ENCODE measurements around the gene PADI2. TPM values are rescaled to one million over a fixed set of nuclear protein-coding genes. Genes with fewer than 3 reads are reported as not detected.

The PADI2 gene
- total RNA-seq, 4 donors from 2014 or later = 156 to 176 (median 171) TPM

DNA sequence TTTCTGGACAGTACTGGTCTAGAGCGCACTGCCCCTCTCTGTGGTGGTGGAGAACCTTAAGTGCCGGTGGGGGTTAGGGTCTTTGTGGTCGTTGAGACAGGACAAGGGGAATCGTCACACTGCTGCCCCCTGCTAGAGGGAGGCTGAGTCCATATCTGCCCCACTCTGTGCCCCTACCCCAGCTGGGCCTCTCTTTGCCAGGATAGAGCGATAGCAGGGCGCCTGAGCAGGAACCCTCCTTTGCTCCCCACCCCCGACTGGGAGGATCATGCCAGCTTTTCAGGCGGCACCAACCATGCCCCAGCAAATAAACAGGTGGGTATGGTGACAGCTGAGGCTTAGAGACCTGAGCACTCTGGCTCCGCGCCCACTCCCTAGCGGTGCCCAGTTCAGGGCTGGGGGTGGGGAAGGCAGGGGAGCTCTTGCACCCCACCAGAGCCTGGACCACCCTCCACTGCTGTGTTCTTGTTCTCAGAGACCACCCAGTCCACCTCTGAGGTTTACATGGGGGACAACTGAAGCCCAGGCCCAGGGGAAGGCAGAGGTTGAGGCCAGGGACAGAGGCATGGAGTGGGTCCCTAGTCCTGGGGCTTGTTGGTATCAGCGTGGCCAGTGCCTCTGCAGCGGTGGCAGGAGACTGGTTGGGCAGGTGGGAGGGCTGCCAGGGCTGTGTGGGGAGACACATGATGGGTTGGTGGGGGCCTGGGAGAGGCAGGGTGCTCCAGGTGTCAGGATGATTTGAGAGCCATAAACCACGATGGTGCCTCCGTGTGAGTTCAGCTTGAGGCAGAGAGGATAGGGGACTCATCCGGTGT is 1.6 kb downstream of the PADI2 start:
- Histone ChIP-seq H3K9me3 (no peaks in the 10 kb centered on the region), H3K27ac (peak overlapping the region; percentile 94 to 98 (median 96)), H3K27me3 (no peaks in the 10 kb centered on the region), H3K4me3 (peak overlapping the region; percentile 60 to 77 (median 64)), H3K4me1 (peaks cover 71 to 80% of the 10 kb centered on the region in 2 donors), H3K36me3 (no peaks in the 10 kb centered on the region)
- intact Hi-C loops (cut with DNase I; ENCODE audit: low total_unique reads) = loop anchor here (10.0 kb wide), 1 partner anchor 1103 kb away; the partner anchor contains the start of gene HSPB7
- TF ChIP-seq, protein P1, sequence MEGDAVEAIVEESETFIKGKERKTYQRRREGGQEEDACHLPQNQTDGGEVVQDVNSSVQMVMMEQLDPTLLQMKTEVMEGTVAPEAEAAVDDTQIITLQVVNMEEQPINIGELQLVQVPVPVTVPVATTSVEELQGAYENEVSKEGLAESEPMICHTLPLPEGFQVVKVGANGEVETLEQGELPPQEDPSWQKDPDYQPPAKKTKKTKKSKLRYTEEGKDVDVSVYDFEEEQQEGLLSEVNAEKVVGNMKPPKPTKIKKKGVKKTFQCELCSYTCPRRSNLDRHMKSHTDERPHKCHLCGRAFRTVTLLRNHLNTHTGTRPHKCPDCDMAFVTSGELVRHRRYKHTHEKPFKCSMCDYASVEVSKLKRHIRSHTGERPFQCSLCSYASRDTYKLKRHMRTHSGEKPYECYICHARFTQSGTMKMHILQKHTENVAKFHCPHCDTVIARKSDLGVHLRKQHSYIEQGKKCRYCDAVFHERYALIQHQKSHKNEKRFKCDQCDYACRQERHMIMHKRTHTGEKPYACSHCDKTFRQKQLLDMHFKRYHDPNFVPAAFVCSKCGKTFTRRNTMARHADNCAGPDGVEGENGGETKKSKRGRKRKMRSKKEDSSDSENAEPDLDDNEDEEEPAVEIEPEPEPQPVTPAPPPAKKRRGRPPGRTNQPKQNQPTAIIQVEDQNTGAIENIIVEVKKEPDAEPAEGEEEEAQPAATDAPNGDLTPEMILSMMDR (IDR thresholded peaks at IDR 0.05 in 4 of 5, conservative IDR thresholded peaks at IDR 0.05 in 1 of 5) = no peak
- TF ChIP-seq POLR2A (IDR thresholded peaks at IDR 0.05) = peak; percentile 46 to 61
- ATAC-seq (peak; percentile 50 to 53), DNase-seq (peak; percentile 81 to 91)
- in situ Hi-C loops (cut with MboI; ENCODE audit: low sequenced_read_pairs in 4 of 4) = no loop called here

DNA sequence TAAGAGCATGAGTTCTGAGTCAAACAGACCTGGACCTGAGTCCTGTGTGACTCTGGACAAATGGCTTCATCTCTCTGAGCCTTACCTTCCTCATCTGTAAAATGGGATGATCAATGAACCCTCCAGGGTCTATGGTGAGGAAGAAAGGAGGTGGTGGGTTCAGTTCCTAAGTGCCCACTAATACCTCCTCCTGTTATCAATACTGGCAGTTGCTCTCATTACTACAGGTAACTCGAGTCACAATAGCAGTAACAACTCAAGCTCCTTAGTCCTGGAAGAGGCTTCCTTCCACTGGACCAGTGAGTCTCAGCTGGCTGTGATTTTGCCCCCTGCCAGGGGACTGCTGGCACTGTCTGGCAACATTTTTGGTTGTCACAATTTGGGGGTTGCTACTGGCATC is 2.6 kb downstream of the PADI2 start:
- Histone ChIP-seq H3K4me3 (peak overlapping the region in 1 of 4 donors; percentile 62), H3K27ac (peak overlapping the region; percentile 94 to 98 (median 96)), H3K9me3 (no peaks in the 10 kb centered on the region), H3K27me3 (no peaks in the 10 kb centered on the region), H3K4me1 (peaks cover 73 to 78% of the 10 kb centered on the region in 2 donors), H3K36me3 (no peaks in the 10 kb centered on the region)
- TF ChIP-seq, protein P1 (IDR thresholded peaks at IDR 0.05 in 4 of 5, conservative IDR thresholded peaks at IDR 0.05 in 1 of 5) = no peak
- TF ChIP-seq POLR2A (IDR thresholded peaks at IDR 0.05) = no peak
- in situ Hi-C loops (cut with MboI; ENCODE audit: low sequenced_read_pairs in 4 of 4) (no loop called here), intact Hi-C loops (cut with DNase I; ENCODE audit: low total_unique reads) (loop anchor here (10.0 kb wide), 1 partner anchor 1102 kb away; the partner anchor contains the start of gene HSPB7)
- no peak for ATAC-seq
- no peak for DNase-seq

DNA sequence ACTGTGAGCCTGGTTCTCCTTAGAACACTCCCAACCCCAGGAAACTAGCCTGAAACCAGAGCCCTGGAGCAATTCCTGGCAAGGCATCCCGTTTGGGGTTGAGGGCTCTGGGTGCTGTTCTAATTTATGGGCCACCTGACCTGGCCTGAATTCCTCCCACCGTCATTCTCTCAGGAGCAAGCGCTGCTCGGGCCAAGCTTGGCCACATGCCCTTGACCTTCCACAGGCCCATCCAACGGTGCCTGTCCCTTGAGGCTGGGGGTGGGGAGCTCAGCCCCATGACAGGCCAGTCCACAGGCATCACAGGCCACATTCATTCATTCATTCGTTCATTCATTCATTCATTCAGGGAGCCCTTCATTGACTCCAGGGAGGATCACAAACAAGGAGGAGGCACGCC is 5.3 kb downstream of the PADI2 start:
- H3K9me3 ChIP-seq = no peaks in the 10 kb centered on the region
- H3K4me3 ChIP-seq = peak overlapping the region in 1 of 4 donors; percentile 3
- in situ Hi-C loops (cut with MboI; ENCODE audit: low sequenced_read_pairs in 4 of 4) (no loop called here), intact Hi-C loops (cut with DNase I; ENCODE audit: low total_unique reads) (loop anchor here (1.0 to 10.0 kb wide), 2 partner anchors 15 to 1099 kb away; partner anchors contain the start of gene HSPB7)
- TF ChIP-seq POLR2A (IDR thresholded peaks at IDR 0.05) = peak in 1 of 2 donors; percentile 29
- TF ChIP-seq, protein P1 (IDR thresholded peaks at IDR 0.05 in 4 of 5, conservative IDR thresholded peaks at IDR 0.05 in 1 of 5) = no peak
- ATAC-seq (peak; percentile 79 to 82), DNase-seq (peak; percentile 95 to 99)
- H3K27ac ChIP-seq = peak overlapping the region; percentile 94 to 98 (median 96)
- H3K27me3 ChIP-seq = no peaks in the 10 kb centered on the region
- H3K36me3 ChIP-seq = no peaks in the 10 kb centered on the region
- H3K4me1 ChIP-seq = peaks cover 87 to 94% of the 10 kb centered on the region in 2 donors

DNA sequence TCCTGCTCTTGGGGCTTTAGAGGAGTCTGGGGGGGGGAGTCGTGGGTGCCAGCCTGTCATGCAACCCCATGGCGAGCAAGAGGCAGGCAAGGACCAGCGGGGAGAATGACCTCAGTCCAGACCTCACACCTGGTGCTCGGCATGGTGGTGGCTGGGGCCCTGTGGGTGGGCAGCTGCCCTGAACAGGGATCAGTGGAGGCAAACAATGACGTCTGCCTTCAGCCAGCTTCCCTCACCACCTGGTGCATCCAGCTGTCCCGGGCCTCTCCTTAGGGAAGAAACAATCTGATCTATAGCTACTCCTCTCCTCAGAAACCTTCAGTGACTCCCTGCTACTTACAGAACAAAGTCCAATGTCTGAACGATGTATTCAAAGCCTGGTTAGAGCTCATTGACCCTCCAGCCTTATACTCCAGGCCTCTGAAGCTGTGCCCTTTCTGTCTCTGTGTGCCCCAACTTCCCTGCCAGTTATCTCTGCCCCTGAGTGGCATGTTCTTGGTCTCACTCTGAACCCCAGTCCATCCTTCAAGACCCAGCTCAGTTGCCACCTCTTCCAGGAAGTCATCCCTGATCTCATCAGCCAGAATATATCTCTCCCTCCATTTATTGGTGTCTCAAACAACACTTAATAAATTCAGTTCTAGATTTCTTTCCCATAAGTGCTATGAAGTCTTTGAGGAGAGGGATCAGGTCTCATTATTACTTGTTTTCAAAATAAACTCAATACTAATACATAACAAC is 6.6 kb downstream of the PADI2 start:
- H3K9me3 ChIP-seq = no peaks in the 10 kb centered on the region
- no peaks in the 10 kb centered on the region for H3K36me3 ChIP-seq
- in situ Hi-C loops (cut with MboI; ENCODE audit: low sequenced_read_pairs in 4 of 4) = no loop called here
- TF ChIP-seq POLR2A (IDR thresholded peaks at IDR 0.05) = no peak
- TF ChIP-seq, protein P1 (IDR thresholded peaks at IDR 0.05 in 4 of 5, conservative IDR thresholded peaks at IDR 0.05 in 1 of 5) = no peak
- peak overlapping the region; percentile 94 to 98 (median 96) for H3K27ac ChIP-seq
- H3K4me3 ChIP-seq = no peak overlapping the region
- intact Hi-C loops (cut with DNase I; ENCODE audit: low total_unique reads) = loop anchor here (10.0 kb wide), 1 partner anchor 1098 kb away; the partner anchor contains the start of gene HSPB7
- H3K27me3 ChIP-seq = no peaks in the 10 kb centered on the region
- peak in 1 of 2 donors; percentile 69 for DNase-seq
- H3K4me1 ChIP-seq = peaks cover 82 to 94% of the 10 kb centered on the region in 2 donors
- no peak for ATAC-seq

All from gastrocnemius medialis (tissue), 4 donors.